Ovary (tissue), 3 donors: ENCODE data around the gene MTG1.

Source experiments
- CTCF ChIP-seq, 3 donors: fragments of 450-650 bp in 2 of 3; fragments of 200-600 bp in 1 of 3; IDR thresholded peaks; one replicate each; pipeline versions ENCODE4 v1.5.1 to v1.8.0; 2016 to 2022; ENCODE audit warnings: antibody characterized with exemption in 3 of 3, mild to moderate bottlenecking in 1 of 3
- EP300 ChIP-seq: sonication (generic); formaldehyde crosslinking; IDR thresholded peaks from one replicate; pipeline ENCODE4 v1.6.1; 2017; ENCODE audit warnings: antibody characterized with exemption
- POLR2A ChIP-seq: fragments of 450-650 bp; IDR thresholded peaks from one replicate; pipeline ENCODE4 v1.6.1; 2017; ENCODE audit warnings: antibody characterized with exemption, mild to moderate bottlenecking, moderate library complexity
- donor health status: DM: no; HTN: no; CAD: no.

- no peak for TF ChIP-seq POLR2A
- no peak for TF ChIP-seq CTCF (IDR thresholded peaks at IDR 0.05)
- no peak for TF ChIP-seq EP300
Measured at GRCh38 chr10:133446979-133447378, 53.0 kb downstream of the MTG1 start.
